ENCODE results near the gene HLA-DMA.

- TF ChIP-seq CTCF (IDR thresholded peaks at IDR 0.05; ENCODE audit: low read depth, low read length) = no peak
- TF ChIP-seq EZH2phosphoT487 (IDR thresholded peaks at IDR 0.05; ENCODE audit: low read depth) = no peak
These were observed 30.6 kb upstream of the HLA-DMA start for GRCh38 chr6:32983493-32983848.
